Right lobe of liver (tissue), 4 donors: ENCODE measurements around the gene ZNF618.

Source experiments
- CTCF ChIP-seq, 4 donors: fragments of 200-600 bp in 3 of 4; fragments of 450-650 bp in 1 of 4; IDR thresholded peaks; one replicate each; pipeline versions ENCODE4 v1.5.1 to v1.8.0; 2016 to 2022; ENCODE audit warnings: antibody characterized with exemption in 4 of 4, mild to moderate bottlenecking in 2 of 4
- POLR2A ChIP-seq: fragments of 450-650 bp; IDR thresholded peaks from one replicate; pipeline ENCODE4 v1.6.1; 2017; ENCODE audit warnings: antibody characterized with exemption, mild to moderate bottlenecking
- donor health status: DM: no; HTN: no; CAD: no.
- donor health status: DM: no; HTN: no; CAD: no.
- donor health status: DM: no; HTN: yes; CAD: no.

- no peak for TF ChIP-seq CTCF (IDR thresholded peaks at IDR 0.05)
- no peak for TF ChIP-seq POLR2A
Observed at GRCh38 chr9:114065304-114065703, 189.2 kb downstream of the ZNF618 start.
